Fibroblast of villous mesenchyme (primary cell): ENCODE data around the gene TCF12. TPM values are rescaled to one million over a fixed set of nuclear protein-coding genes. Genes with fewer than 3 reads are reported as not detected.
"Not testable (repeated sequence)": the region's sequence is repeated elsewhere in the genome, so short reads cannot be mapped to it uniquely, and the experiment has no call there.

Experiments
- DNase-seq: peaks from one replicate; pipeline ENCODE4 v3.0.0-alpha.2; 2010; ENCODE audit warnings: low read depth
- H3K4me3 ChIP-seq: 2 replicates; pipeline ENCODE4 v1.5.1; 2011; ENCODE audit warnings: low read depth, mild to moderate bottlenecking, low read length
- total RNA-seq: library from RNA; depleted of rRNA; stranded (reverse); fragments of >200 nt; gene quantifications from 2 replicates; pipeline ENCODE4 v1.2.3, GENCODE V29; 2012
- TF ChIP-seq, protein P1 (sequence below): IDR thresholded peaks from 2 replicates; pipeline ENCODE4 v1.5.1; 2012; ENCODE audit warnings: low read depth, mild to moderate bottlenecking, low read length; ENCODE audit not compliant: insufficient read depth

The TCF12 gene
- total RNA-seq, 1 donor = 110 TPM

DNA sequence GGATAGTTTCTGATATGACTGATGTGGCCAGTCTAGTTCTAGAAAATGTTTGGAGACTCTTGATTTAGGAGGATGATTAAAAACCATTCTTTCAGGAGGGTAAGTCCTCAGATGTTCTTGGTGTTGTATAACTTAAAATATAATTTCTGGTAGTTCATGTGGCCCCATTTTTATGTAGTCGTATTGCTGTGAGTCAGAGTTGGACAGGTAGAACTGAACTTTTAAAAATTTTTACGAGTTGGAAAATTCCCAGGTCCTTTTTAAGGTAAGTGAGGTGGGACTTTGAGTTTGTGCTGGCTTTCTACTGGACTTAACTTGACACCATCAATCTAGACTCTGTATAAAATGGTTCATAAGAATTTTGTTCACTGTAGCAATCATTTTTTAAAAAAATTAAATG is 92.3 kb downstream of the TCF12 start:
- no peak for DNase-seq
- TF ChIP-seq, protein P1, sequence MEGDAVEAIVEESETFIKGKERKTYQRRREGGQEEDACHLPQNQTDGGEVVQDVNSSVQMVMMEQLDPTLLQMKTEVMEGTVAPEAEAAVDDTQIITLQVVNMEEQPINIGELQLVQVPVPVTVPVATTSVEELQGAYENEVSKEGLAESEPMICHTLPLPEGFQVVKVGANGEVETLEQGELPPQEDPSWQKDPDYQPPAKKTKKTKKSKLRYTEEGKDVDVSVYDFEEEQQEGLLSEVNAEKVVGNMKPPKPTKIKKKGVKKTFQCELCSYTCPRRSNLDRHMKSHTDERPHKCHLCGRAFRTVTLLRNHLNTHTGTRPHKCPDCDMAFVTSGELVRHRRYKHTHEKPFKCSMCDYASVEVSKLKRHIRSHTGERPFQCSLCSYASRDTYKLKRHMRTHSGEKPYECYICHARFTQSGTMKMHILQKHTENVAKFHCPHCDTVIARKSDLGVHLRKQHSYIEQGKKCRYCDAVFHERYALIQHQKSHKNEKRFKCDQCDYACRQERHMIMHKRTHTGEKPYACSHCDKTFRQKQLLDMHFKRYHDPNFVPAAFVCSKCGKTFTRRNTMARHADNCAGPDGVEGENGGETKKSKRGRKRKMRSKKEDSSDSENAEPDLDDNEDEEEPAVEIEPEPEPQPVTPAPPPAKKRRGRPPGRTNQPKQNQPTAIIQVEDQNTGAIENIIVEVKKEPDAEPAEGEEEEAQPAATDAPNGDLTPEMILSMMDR = no peak
- no peak overlapping the region for H3K4me3 ChIP-seq

DNA sequence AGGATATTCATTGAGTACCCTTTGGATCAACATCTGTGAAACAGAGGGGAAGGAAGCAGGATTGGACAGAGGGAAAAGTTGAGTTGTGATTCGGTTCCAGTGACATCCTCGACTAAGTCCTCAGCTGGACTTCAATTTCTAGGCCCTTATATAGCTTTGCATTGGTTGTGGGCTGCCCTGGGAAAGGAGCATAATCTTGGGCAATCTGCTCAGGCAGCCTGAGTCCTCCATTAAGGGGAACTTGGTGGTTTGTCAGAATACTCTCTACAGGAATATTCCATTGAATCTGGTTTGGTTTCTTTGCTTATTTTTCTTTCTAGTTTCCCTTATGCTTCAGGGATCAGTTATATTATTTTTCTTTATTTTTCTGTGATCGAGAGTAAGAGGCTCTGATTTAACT is 94.1 kb downstream of the TCF12 start:
- TF ChIP-seq, protein P1 = no peak
- DNase-seq = no peak
- H3K4me3 ChIP-seq = no peak overlapping the region

DNA sequence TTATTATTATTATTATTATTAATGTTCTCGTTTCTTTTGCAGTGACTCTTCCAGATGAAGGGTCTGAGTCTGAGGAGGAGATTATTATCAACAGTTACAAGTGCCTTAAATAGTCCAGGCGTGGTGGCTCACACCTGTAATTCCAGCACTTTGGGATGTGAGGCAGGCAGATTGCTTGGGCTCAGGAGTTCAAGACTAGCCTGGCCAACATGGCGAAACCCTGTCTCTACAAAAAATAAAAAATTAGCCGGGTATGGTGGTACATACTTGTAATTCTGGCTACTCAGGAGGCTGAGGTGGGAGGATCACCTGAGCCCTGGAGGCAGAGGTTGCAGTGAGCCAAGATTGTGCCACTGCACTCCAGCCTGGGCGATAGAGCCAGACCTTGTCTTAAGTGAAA is 96.5 kb downstream of the TCF12 start:
- DNase-seq, H3K4me3 ChIP-seq: not testable (repeated sequence)

DNA sequence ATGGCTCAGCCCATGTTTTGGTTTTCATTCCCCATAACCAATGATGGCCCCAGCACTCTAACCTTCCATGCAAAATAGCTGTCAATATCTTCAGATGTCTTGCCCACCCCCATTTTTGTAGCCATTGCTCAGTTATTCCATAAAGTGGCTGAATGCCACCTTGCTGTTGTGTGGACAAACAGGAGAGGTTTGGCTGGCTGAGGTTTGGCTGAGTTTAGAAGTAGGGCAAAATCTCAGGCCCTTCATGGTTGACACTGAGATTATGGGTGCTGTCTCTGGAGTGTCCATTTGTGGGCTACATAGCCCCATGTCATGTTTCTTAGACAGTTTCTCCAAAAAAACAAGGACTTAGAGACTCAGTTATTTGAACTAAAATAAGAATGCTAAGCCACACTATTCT is 96.9 kb downstream of the TCF12 start:
- TF ChIP-seq, protein P1 = no peak
- H3K4me3 ChIP-seq = no peak overlapping the region
- DNase-seq = no peak

DNA sequence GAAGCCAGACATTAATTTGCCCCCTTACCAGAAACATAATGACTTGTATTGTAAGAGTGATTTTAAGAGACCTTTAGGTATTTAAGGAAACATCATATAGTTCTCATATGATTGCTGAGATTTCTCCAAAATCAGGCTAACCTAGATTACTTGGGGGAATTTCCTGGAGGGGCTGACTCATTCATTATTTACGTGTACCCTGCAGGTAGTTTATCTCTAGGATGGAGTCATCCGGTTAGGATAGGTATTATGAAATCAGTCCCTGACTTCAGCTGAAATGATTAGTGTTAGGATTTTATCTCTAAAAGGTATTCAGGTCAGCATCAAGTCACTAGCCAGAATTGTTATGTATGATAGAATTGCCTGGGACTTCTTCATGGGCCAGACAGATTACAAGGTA is 97.5 kb downstream of the TCF12 start:
- TF ChIP-seq, protein P1 = no peak
- no peak overlapping the region for H3K4me3 ChIP-seq
- DNase-seq = peak; percentile 47

DNA sequence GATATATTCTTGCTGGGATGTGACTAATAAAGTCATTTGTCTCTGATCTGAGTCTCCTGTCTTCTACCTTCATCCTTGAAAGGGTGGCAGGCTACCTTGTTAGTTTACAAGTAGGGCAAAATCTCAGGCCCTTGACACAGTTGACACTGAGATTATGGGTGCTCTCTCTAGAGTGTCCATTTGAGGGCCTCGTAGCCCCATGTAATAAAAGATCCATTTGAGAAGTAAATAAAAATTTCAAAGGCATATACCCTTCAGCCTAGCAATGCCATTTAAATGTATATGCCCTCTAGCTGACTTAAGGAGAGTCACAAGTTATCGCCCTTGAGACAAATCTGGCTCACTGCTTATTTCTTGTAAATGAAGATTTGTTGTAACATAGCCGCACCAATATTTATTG is 98.6 kb downstream of the TCF12 start:
- no peak overlapping the region for H3K4me3 ChIP-seq
- TF ChIP-seq, protein P1 = peak; percentile 25
- DNase-seq = no peak

DNA sequence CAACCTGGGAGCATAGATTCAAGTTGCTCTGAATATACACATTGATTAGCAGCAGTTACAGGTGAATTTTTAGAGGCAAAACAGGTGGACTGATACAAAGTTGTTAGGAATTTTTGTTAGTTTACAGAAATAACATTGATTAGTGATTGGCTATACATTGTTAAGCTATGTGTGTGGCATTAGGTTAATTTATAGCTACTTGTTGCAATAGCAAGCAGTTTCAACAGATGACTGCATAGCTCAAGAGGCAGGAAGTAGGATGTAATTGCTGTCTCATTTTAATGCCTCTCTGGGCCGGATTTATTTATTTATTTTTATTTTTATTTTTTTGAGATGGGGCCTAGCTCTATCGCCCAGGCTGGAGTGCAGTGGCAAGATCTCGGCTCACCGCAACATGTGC is 99.7 kb downstream of the TCF12 start:
- DNase-seq = no peak
- H3K4me3 ChIP-seq = no peak overlapping the region
- TF ChIP-seq, protein P1 = no peak
